CD4-positive, alpha-beta T cell treated with Interleukin-15 for 4 hours (primary cell): ENCODE measurements around the gene PCLO.

Experiments
- DNase-seq: peaks from one replicate; pipeline ENCODE4 v3.0.0-alpha.2; 2020; ENCODE audit warnings: low spot score

Gene PCLO

GRCh38 chr7:82839063-82839462, 323.6 kb downstream of the PCLO start:
- no peak for DNase-seq

GRCh38 chr7:82838314-82838713, 324.4 kb downstream of the PCLO start:
- DNase-seq, result no peak

GRCh38 chr7:82823073-82823472, 339.6 kb downstream of the PCLO start:
- no peak for DNase-seq

- no peak for DNase-seq
Measured at GRCh38 chr7:82821037-82821436, 341.6 kb downstream of the PCLO start.

GRCh38 chr7:82818171-82818570, 344.5 kb downstream of the PCLO start:
- no peak for DNase-seq

- no peak for DNase-seq
Measured at GRCh38 chr7:82816272-82816671, 346.4 kb downstream of the PCLO start.

- DNase-seq, result no peak
Measured at GRCh38 chr7:82810558-82811259, 352.0 kb downstream of the PCLO start.

- DNase-seq, result no peak
Measured at GRCh38 chr7:82808633-82809032, 354.1 kb downstream of the PCLO start.

- no peak for DNase-seq
Measured at GRCh38 chr7:82805527-82805960, 357.1 kb downstream of the PCLO start.

GRCh38 chr7:82803411-82803810, 359.3 kb downstream of the PCLO start:
- DNase-seq, result no peak

GRCh38 chr7:82789883-82790609, 372.6 kb downstream of the PCLO start:
- no peak for DNase-seq

- no peak for DNase-seq
Measured at GRCh38 chr7:82778021-82778420, 384.7 kb downstream of the PCLO start.

- DNase-seq, result no peak
Measured at GRCh38 chr7:82762880-82763279, 399.8 kb downstream of the PCLO start.

GRCh38 chr7:82760831-82761230, 401.9 kb downstream of the PCLO start:
- no peak for DNase-seq

- DNase-seq, result no peak
Measured at GRCh38 chr7:82760074-82760473, 402.6 kb downstream of the PCLO start.

- no peak for DNase-seq
Measured at GRCh38 chr7:82755705-82756551, 406.8 kb downstream of the PCLO start.

- DNase-seq, result no peak
Measured at GRCh38 chr7:82750007-82750406, 412.7 kb downstream of the PCLO start.

- DNase-seq, result no peak
Measured at GRCh38 chr7:82745820-82746219, 416.9 kb downstream of the PCLO start.

GRCh38 chr7:82745117-82745516, 417.6 kb downstream of the PCLO start:
- DNase-seq, result no peak

GRCh38 chr7:82742163-82742562, 420.5 kb downstream of the PCLO start:
- no peak for DNase-seq

- DNase-seq, result no peak
Measured at GRCh38 chr7:82741493-82741892, 421.2 kb downstream of the PCLO start.

GRCh38 chr7:82740246-82740848, 422.3 kb downstream of the PCLO start:
- no peak for DNase-seq
